HFF-Myc (cell line): ENCODE data around the gene SBNO2.

Experiments
- DNase-seq: peaks from one replicate; pipeline ENCODE4 v3.0.0-alpha.2; 2011; ENCODE audit warnings: low read depth; ENCODE audit errors: extremely low read depth
- H3K4me3 ChIP-seq: replicated peaks from 2 replicates; pipeline ENCODE4 v1.5.1; 2011; ENCODE audit warnings: low read depth, mild to moderate bottlenecking, control low read depth, low read length
- CTCF ChIP-seq: IDR thresholded peaks from 2 replicates; pipeline ENCODE4 v1.5.1; 2012; ENCODE audit warnings: mild to moderate bottlenecking, low read depth, low read length, control low read depth; ENCODE audit errors: missing control alignments

The SBNO2 gene

GRCh38 chr19:1073956-1074517 is 100.0 kb downstream of the SBNO2 start:
- DNase-seq: no peak
- no peak for TF ChIP-seq CTCF
- H3K4me3 ChIP-seq: no peak overlapping the region

GRCh38 chr19:1073063-1073955 is 100.8 kb downstream of the SBNO2 start:
- DNase-seq: no peak
- TF ChIP-seq CTCF: no peak
- no peak overlapping the region for H3K4me3 ChIP-seq

- no peak overlapping the region for H3K4me3 ChIP-seq
- TF ChIP-seq CTCF: no peak
- no peak for DNase-seq
These were observed 101.6 kb downstream of the SBNO2 start for GRCh38 chr19:1072371-1073015.

- DNase-seq: no peak
These were observed 102.9 kb downstream of the SBNO2 start for GRCh38 chr19:1070931-1071791.

GRCh38 chr19:1070576-1070930 is 103.5 kb downstream of the SBNO2 start:
- H3K4me3 ChIP-seq: peak overlapping the region; percentile 31
- TF ChIP-seq CTCF: peak; percentile 21
- DNase-seq: no peak

More at GRCh38 chr19:1070931-1071791, 102.9 kb downstream of the SBNO2 start:
- peak overlapping the region; percentile 31 for H3K4me3 ChIP-seq
- TF ChIP-seq CTCF: no peak

GRCh38 chr19:1069009-1069779 is 104.9 kb downstream of the SBNO2 start:
- no peak overlapping the region for H3K4me3 ChIP-seq
- no peak for DNase-seq
- TF ChIP-seq CTCF: no peak
